CD4-positive, alpha-beta T cell treated with Interleukin-6 for 4 hours (primary cell): ENCODE results near the gene MROH7.

Source experiments
- DNase-seq: peaks from one replicate; pipeline ENCODE4 v3.0.0-alpha.2; 2020; ENCODE audit warnings: mixed read lengths

The MROH7 gene

GRCh38 chr1:54653036-54653435 is 11.4 kb downstream of the MROH7 start:
- DNase-seq: no peak

- no peak for DNase-seq
Measured at GRCh38 chr1:54658164-54658913, 16.8 kb downstream of the MROH7 start.

- no peak for DNase-seq
Measured at GRCh38 chr1:54663725-54664124, 22.1 kb downstream of the MROH7 start.

GRCh38 chr1:54664364-54664763 is 22.8 kb downstream of the MROH7 start:
- DNase-seq: no peak

GRCh38 chr1:54665852-54666251 is 24.3 kb downstream of the MROH7 start:
- no peak for DNase-seq

GRCh38 chr1:54666333-54666732 is 24.7 kb downstream of the MROH7 start:
- no peak for DNase-seq

- DNase-seq: no peak
Measured at GRCh38 chr1:54667797-54668196, 26.2 kb downstream of the MROH7 start.

- DNase-seq: no peak
Measured at GRCh38 chr1:54668567-54668966, 27.0 kb downstream of the MROH7 start.

GRCh38 chr1:54671985-54672608 is 30.5 kb downstream of the MROH7 start:
- peak; percentile 63 for DNase-seq

- DNase-seq: no peak
Measured at GRCh38 chr1:54678776-54679643, 37.4 kb downstream of the MROH7 start.

- DNase-seq: no peak
Measured at GRCh38 chr1:54679706-54680105, 38.1 kb downstream of the MROH7 start.

- no peak for DNase-seq
Measured at GRCh38 chr1:54680387-54680786, 38.8 kb downstream of the MROH7 start.

- DNase-seq: no peak
Measured at GRCh38 chr1:54681358-54681757, 39.8 kb downstream of the MROH7 start.

- DNase-seq: no peak
Measured at GRCh38 chr1:54683453-54683852, 41.9 kb downstream of the MROH7 start.

- no peak for DNase-seq
Measured at GRCh38 chr1:54685335-54685905, 43.8 kb downstream of the MROH7 start.

- DNase-seq: no peak
Measured at GRCh38 chr1:54686155-54686554, 44.6 kb downstream of the MROH7 start.

GRCh38 chr1:54694771-54695170 is 53.2 kb downstream of the MROH7 start:
- no peak for DNase-seq

GRCh38 chr1:54695221-54695620 is 53.6 kb downstream of the MROH7 start:
- DNase-seq: no peak

GRCh38 chr1:54695764-54696163 is 54.2 kb downstream of the MROH7 start:
- no peak for DNase-seq

- no peak for DNase-seq
Measured at GRCh38 chr1:54696262-54696661, 54.7 kb downstream of the MROH7 start.

GRCh38 chr1:54697896-54698295 is 56.3 kb downstream of the MROH7 start:
- DNase-seq: no peak

- no peak for DNase-seq
Measured at GRCh38 chr1:54698346-54698745, 56.8 kb downstream of the MROH7 start.

- no peak for DNase-seq
Measured at GRCh38 chr1:54699936-54700525, 58.4 kb downstream of the MROH7 start.
